A673 (cell line): ENCODE results near the gene SMPD2.

Source experiments
- CTCF ChIP-seq: fragments of 300-800, 200-600 bp; sonication (generic); conservative IDR thresholded peaks from 2 replicates; pipeline ENCODE4 v1.5.1; 2017; ENCODE audit warnings: low read depth, mild to moderate bottlenecking, antibody characterized with exemption, low read length, moderate library complexity, mixed read lengths
- EZH2 ChIP-seq: fragments of 200-600 bp; sonication (generic); IDR thresholded peaks from 2 replicates; pipeline ENCODE4 v1.6.1; 2017; ENCODE audit warnings: borderline replicate concordance, low read depth, mild to moderate bottlenecking, mixed read lengths, antibody characterized with exemption, low read length; ENCODE audit not compliant: poor library complexity, severe bottlenecking

GRCh38 chr6:109474995-109475394 lies 34.5 kb downstream of the SMPD2 start:
- TF ChIP-seq CTCF = no peak
- no peak for TF ChIP-seq EZH2
